ENCODE data around the gene ZNF385A. TPM values are rescaled to one million over a fixed set of nuclear protein-coding genes. Genes with fewer than 3 reads are reported as not detected.

Gene ZNF385A
- total RNA-seq, 1 donor from 2014 or later: 24.4 TPM

- peaks cover 12% of the 10 kb centered on the region for H3K36me3 Mint-ChIP-seq (ENCODE audit: low read depth, unreplicated experiment)
- no peaks in the 10 kb centered on the region for H3K79me2 ChIP-seq (ENCODE audit: insufficient read depth, low read length)
- H3K9me3 Mint-ChIP-seq (ENCODE audit: unreplicated experiment): no peaks in the 10 kb centered on the region
- no peak overlapping the region for H2AFZ ChIP-seq (ENCODE audit: low read depth, low read length)
- H3K27me3 ChIP-seq (ENCODE audit: insufficient read depth, low read length): no peaks in the 10 kb centered on the region
- no peak overlapping the region for H3K27ac Mint-ChIP-seq (ENCODE audit: unreplicated experiment)
- no peak overlapping the region for H3K27ac ChIP-seq (ENCODE audit: low read depth, low read length)
- H3K36me3 ChIP-seq (ENCODE audit: insufficient read depth, low read length): no peaks in the 10 kb centered on the region
- peaks cover 29% of the 10 kb centered on the region for H3K4me1 ChIP-seq (ENCODE audit: insufficient read depth, low read length)
- no peaks in the 10 kb centered on the region for H3K27me3 Mint-ChIP-seq (ENCODE audit: low read depth, unreplicated experiment)
- H3K4me3 Mint-ChIP-seq (ENCODE audit: unreplicated experiment): no peak overlapping the region
- TF ChIP-seq EZH2 (IDR thresholded peaks at IDR 0.05; ENCODE audit: insufficient read depth, low read length) (no peak), CTCF (IDR thresholded peaks at IDR 0.05; ENCODE audit: insufficient read depth, low read depth, low read length) (no peak)
- no peak for FAIRE-seq
- peaks cover 31% of the 10 kb centered on the region for H3K4me1 Mint-ChIP-seq (ENCODE audit: low read depth, unreplicated experiment)
- peak overlapping the region; percentile 89 for H3K4me2 ChIP-seq (ENCODE audit: low read length)
- peak overlapping the region; percentile 65 for H3K9ac ChIP-seq (ENCODE audit: low read length)
- no peak for DNase-seq (ENCODE audit: low read depth)
- H3K4me3 ChIP-seq (ENCODE audit: insufficient read depth, low read depth, low read length): no peak overlapping the region
- no peaks in the 10 kb centered on the region for H4K20me1 ChIP-seq (ENCODE audit: insufficient read depth, low read length)
- H3K9me3 ChIP-seq (ENCODE audit: insufficient read depth, low read depth, low read length): no peaks in the 10 kb centered on the region
Measured at GRCh38 chr12:54369597-54370131, 14.9 kb downstream of the ZNF385A start.

- Histone ChIP-seq H3K9me3 (ENCODE audit: insufficient read depth, low read depth, low read length) (no peaks in the 10 kb centered on the region), H4K20me1 (ENCODE audit: insufficient read depth, low read length) (no peaks in the 10 kb centered on the region), H3K4me3 (ENCODE audit: insufficient read depth, low read depth, low read length) (no peak overlapping the region), H3K4me2 (ENCODE audit: low read length) (peak overlapping the region; percentile 89), H3K79me2 (ENCODE audit: insufficient read depth, low read length) (no peaks in the 10 kb centered on the region), H3K27ac (ENCODE audit: low read depth, low read length) (no peak overlapping the region), H3K27me3 (ENCODE audit: insufficient read depth, low read length) (no peaks in the 10 kb centered on the region), H3K36me3 (ENCODE audit: insufficient read depth, low read length) (no peaks in the 10 kb centered on the region), H2AFZ (ENCODE audit: low read depth, low read length) (peak overlapping the region; percentile 73), H3K4me1 (ENCODE audit: insufficient read depth, low read length) (peaks cover 22% of the 10 kb centered on the region), H3K9ac (ENCODE audit: low read length) (peak overlapping the region; percentile 60)
- peaks cover 12% of the 10 kb centered on the region for H3K36me3 Mint-ChIP-seq (ENCODE audit: low read depth, unreplicated experiment)
- peak overlapping the region; percentile 46 for H3K4me3 Mint-ChIP-seq (ENCODE audit: unreplicated experiment)
- FAIRE-seq (no peak), DNase-seq (ENCODE audit: low read depth) (peak; percentile 60)
- no peaks in the 10 kb centered on the region for H3K9me3 Mint-ChIP-seq (ENCODE audit: unreplicated experiment)
- TF ChIP-seq CTCF (IDR thresholded peaks at IDR 0.05; ENCODE audit: insufficient read depth, low read depth, low read length) (peak; percentile 95), EZH2 (IDR thresholded peaks at IDR 0.05; ENCODE audit: insufficient read depth, low read length) (no peak)
- H3K27ac Mint-ChIP-seq (ENCODE audit: unreplicated experiment): peak overlapping the region; percentile 72
- H3K4me1 Mint-ChIP-seq (ENCODE audit: low read depth, unreplicated experiment): peaks cover 25% of the 10 kb centered on the region
- no peaks in the 10 kb centered on the region for H3K27me3 Mint-ChIP-seq (ENCODE audit: low read depth, unreplicated experiment)
Measured at GRCh38 chr12:54368709-54369596, 15.6 kb downstream of the ZNF385A start.
